SK-N-SH treated with all-trans-retinoic acid at 6 μM for 48 hours (cell line): ENCODE measurements around the gene PHPT1.
"Not testable (repeated sequence)": the region's sequence is repeated elsewhere in the genome, so short reads cannot be mapped to it uniquely, and the experiment has no call there.

ENCODE experiments used
- ATAC-seq: fragments of 200-7000 bp; cut with Tn5 transposase; 3 replicates; pipeline ENCODE4 v1.9.1; 2020; ENCODE audit warnings: mild to moderate bottlenecking, moderate library complexity
- BACH2 ChIP-seq: fragments of 250-450 bp; sonication (Bioruptor Pico); IDR thresholded peaks from 2 replicates; pipeline ENCODE4 v1.9.0; 2021; ENCODE audit warnings: mild to moderate bottlenecking, borderline replicate concordance
- GLIS3 ChIP-seq: fragments of 250-450 bp; sonication (Bioruptor Pico); IDR thresholded peaks from 2 replicates; pipeline ENCODE4 v1.5.0; 2020; ENCODE audit warnings: mild to moderate bottlenecking, moderate library complexity
- ISL1 ChIP-seq: fragments of 250-450 bp; sonication (Bioruptor Pico); IDR thresholded peaks from 2 replicates; pipeline ENCODE4 v2.1.2; 2022; ENCODE audit warnings: mild to moderate bottlenecking, moderate library complexity
- OSR1 ChIP-seq: fragments of 250-450 bp; sonication (Bioruptor Pico); IDR thresholded peaks from 2 replicates; pipeline ENCODE4 v1.8.0; 2022; ENCODE audit warnings: moderate library complexity, mild to moderate bottlenecking, inconsistent platforms
- PPARA ChIP-seq: fragments of 250-450 bp; sonication (Bioruptor Pico); IDR thresholded peaks from 2 replicates; pipeline ENCODE4 v1.5.0; 2020; ENCODE audit warnings: mild to moderate bottlenecking, borderline replicate concordance
- RARB ChIP-seq: fragments of 250-450 bp; sonication (Bioruptor Pico); IDR thresholded peaks from 2 replicates; pipeline ENCODE4 v1.8.0; 2021; ENCODE audit warnings: mild to moderate bottlenecking, moderate library complexity
- SNAI2 ChIP-seq: fragments of 250-450 bp; sonication (Bioruptor Pico); IDR thresholded peaks from 2 replicates; pipeline ENCODE4 v1.5.0; 2020; ENCODE audit warnings: mild to moderate bottlenecking, moderate library complexity
- TCF4 ChIP-seq: fragments of 250-450 bp; sonication (Bioruptor Pico); IDR thresholded peaks from 2 replicates; pipeline ENCODE4 v1.8.0; 2021; ENCODE audit warnings: mild to moderate bottlenecking, moderate library complexity, borderline replicate concordance
- TOX ChIP-seq: fragments of 250-450 bp; sonication (Bioruptor Pico); IDR thresholded peaks from 2 replicates; pipeline ENCODE4 v1.8.0; 2021; ENCODE audit warnings: mild to moderate bottlenecking, moderate library complexity, borderline replicate concordance
- ZC3H10 ChIP-seq: fragments of 250-450 bp; sonication (Bioruptor Pico); IDR thresholded peaks from 2 replicates; pipeline ENCODE4 v1.5.1; 2021; ENCODE audit warnings: mild to moderate bottlenecking, moderate library complexity
- ZFP3 ChIP-seq: fragments of 250-450 bp; sonication (Bioruptor Pico); IDR thresholded peaks from 2 replicates; pipeline ENCODE4 v1.5.0; 2020; ENCODE audit warnings: mild to moderate bottlenecking, moderate library complexity
- ZFP30 ChIP-seq: fragments of 450-650 bp; formaldehyde crosslinking; IDR thresholded peaks from 2 replicates; pipeline ENCODE4 v1.5.0; 2022; ENCODE audit warnings: mild to moderate bottlenecking, moderate library complexity
- ZNF70 ChIP-seq: fragments of 450-650 bp; formaldehyde crosslinking; IDR thresholded peaks from 2 replicates; pipeline ENCODE4 v1.5.0; 2020; ENCODE audit warnings: mild to moderate bottlenecking, moderate library complexity
- ZNF8 ChIP-seq: fragments of 450-650 bp; formaldehyde crosslinking; IDR thresholded peaks from 2 replicates; pipeline ENCODE4 v1.5.0; 2020; ENCODE audit warnings: mild to moderate bottlenecking, moderate library complexity
- TF ChIP-seq, protein P1 (sequence below): fragments of 250-450 bp; sonication (Bioruptor Pico); IDR thresholded peaks from 2 replicates; pipeline ENCODE4 v1.5.1; 2020; ENCODE audit warnings: low read depth, mild to moderate bottlenecking, moderate library complexity
- TF ChIP-seq, protein P2 (sequence below): fragments of 250-450 bp; sonication (Bioruptor Pico); IDR thresholded peaks from 2 replicates; pipeline ENCODE4 v1.8.0; 2021; ENCODE audit warnings: low read depth, mild to moderate bottlenecking, moderate library complexity, borderline replicate concordance
- TF ChIP-seq, protein P3 (sequence below): fragments of 250-450 bp; sonication (Bioruptor Pico); IDR thresholded peaks from 2 replicates; pipeline ENCODE4 v1.8.0; 2020; ENCODE audit warnings: mild to moderate bottlenecking, moderate library complexity, borderline replicate concordance

The PHPT1 gene

DNA sequence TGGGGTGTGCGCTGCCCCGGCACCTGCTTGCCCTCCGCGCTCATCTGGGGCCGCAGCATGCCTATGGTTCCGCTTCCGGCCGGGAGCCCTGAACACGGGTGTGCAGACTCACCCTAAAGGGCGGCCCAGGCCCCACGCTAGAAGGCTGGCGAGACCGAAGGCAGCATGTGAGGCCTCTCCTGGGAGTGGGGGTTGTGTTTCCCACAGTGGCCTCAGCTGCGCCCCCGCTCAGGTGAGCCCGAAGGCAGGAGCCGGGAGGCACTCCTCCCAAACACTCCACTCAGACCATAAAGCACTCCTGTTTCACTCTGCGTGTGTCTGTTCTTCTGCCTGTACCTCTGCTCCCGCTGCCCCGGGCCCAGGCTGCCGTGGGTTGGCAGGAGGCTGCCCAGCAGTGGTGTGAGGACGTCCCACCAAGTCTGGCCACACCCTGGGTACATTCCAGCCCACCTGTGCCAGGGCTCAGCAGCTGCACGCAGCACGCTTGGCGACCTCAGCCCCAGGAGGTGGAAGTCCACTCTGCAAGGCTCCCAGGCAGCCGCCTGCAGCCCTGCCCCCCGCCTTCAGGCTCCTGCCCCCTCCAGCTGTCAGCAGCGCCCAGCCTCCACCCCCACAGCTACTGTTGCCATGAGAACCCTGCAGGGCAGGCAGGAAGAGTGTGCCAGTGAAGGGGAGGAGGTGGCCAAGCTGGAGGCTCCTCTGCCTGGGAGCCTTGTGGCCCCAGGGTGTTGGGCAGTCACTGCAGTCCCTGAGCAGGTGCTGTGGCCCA, 8.1 kb upstream of the PHPT1 start:
- no peak for TF ChIP-seq ZC3H10 (CRISPR knock-in tag)
- TF ChIP-seq ZFP30 (CRISPR knock-in tag), result no peak
- TF ChIP-seq, protein P1, sequence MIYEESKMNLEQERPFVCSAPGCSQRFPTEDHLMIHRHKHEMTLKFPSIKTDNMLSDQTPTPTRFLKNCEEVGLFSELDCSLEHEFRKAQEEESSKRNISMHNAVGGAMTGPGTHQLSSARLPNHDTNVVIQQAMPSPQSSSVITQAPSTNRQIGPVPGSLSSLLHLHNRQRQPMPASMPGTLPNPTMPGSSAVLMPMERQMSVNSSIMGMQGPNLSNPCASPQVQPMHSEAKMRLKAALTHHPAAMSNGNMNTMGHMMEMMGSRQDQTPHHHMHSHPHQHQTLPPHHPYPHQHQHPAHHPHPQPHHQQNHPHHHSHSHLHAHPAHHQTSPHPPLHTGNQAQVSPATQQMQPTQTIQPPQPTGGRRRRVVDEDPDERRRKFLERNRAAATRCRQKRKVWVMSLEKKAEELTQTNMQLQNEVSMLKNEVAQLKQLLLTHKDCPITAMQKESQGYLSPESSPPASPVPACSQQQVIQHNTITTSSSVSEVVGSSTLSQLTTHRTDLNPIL (CRISPR knock-in tag), result no peak
- TF ChIP-seq, protein P2, sequence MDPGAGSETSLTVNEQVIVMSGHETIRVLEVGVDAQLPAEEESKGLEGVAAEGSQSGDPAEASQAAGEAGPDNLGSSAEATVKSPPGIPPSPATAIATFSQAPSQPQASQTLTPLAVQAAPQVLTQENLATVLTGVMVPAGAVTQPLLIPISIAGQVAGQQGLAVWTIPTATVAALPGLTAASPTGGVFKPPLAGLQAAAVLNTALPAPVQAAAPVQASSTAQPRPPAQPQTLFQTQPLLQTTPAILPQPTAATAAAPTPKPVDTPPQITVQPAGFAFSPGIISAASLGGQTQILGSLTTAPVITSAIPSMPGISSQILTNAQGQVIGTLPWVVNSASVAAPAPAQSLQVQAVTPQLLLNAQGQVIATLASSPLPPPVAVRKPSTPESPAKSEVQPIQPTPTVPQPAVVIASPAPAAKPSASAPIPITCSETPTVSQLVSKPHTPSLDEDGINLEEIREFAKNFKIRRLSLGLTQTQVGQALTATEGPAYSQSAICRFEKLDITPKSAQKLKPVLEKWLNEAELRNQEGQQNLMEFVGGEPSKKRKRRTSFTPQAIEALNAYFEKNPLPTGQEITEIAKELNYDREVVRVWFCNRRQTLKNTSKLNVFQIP (CRISPR knock-in tag), result no peak
- no peak for TF ChIP-seq ZFP3 (CRISPR knock-in tag)
- no peak for TF ChIP-seq GLIS3 (CRISPR knock-in tag)
- no peak for TF ChIP-seq RARB (CRISPR knock-in tag)
- no peak for TF ChIP-seq TOX (CRISPR knock-in tag)
- TF ChIP-seq, all 23 proteins: peak for 0
- peak; percentile 66 for ATAC-seq

DNA sequence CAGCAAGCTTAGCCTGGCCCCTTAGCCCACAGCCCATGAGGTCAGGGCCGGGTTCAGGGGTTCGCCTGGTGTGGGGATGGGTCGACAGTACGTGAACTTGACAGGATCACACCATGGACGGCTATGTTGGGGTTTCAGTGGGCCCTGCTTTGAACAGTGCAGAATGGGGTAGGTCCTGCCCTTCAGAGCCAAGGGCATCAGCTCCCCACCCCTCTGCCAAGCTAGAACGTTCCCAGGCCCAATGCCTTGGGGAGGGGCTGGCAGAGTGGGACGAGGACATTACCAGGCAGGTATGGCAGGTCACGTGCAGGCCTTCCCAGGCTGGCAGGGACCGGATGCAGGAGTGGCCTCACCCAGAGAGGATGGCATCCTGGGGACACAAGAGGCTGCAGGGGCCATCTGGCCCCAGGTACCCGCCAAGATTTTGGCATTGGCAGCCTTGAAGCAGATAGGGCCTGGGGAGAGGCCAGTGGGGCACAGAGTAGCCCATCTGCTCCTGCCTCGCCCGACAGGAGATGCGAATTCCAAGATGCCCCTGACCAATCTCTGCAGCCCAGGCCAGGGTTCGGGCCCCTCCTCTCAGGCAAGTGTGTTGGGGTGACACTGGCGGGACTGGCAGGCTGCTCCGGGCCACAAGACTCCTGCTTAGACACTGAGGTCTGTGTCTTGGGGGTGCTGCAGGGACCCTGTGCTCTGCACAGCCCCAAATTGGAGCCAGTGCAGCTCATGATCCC, 7.4 kb upstream of the PHPT1 start:
- peak; percentile 8 for ATAC-seq

DNA sequence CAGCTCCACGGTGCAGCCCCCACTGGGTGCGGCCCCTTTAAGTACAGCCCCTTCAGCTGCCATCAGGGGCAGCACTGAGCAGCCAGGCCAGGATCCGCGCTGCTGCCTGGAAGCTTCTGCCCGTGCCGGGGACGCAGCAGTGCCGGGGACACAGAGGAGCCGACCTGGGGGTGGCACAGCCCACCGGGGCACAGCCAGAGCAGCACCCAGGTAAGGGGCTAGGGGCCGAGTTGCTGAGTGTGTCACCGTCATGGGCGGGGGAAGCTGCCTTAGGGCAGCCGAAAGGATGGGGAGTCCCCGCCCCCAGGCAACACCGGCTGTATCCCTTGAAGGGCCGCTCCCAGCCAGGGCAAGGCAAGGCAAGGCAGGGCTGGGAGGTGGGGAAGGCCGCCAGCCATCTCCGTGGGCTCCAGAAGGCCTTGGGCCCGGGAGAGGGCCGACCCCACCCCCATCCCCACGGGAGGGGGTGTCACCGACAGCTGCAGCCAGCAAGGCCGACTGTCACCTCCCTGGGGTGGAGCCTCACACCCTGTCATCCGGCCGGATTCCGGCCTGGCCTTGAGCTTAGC, 6.7 kb upstream of the PHPT1 start, which contains the start of gene AJM1:
AJM1 (plus strand) TSS at position 99 of the 569 bp plus-strand sequence. CDS start 1,937 bp downstream, outside the sequence.
- peak; percentile 85 for ATAC-seq
- peak; percentile 73 for TF ChIP-seq ZNF70 (CRISPR knock-in tag)

DNA sequence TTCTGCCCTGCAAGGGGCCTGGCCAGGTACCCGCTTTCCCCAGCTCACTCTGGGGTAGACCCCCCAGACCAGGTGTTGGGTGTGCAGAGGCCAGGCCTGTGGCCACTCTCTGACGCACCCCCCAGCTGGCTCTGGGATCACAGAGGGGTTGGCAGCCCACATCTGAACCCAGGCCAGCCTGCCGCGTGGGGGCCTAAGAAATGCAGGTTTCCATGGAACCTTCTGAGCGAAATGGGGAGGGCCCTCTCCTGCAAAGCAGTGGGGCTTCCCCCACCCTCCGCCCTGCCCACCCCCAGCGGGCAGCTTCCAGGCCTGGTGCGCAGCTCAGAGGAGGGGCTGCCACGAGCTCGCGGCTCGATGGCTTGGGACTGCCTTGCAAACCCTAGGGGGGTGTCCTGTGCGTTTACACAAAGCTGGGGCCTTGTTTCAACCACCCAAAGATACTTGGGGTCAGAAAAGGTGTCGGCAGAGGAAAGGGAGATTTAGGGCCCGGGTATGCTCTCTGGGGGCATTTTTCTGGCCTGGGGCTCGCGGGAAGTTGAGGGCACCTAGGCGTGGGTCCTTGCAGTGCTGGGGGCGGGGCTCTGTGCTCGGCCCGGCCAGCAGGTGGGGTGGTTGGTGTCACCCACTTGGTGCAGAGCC, 5.9 kb upstream of the PHPT1 start:
- not testable (repeated sequence) for ATAC-seq

DNA sequence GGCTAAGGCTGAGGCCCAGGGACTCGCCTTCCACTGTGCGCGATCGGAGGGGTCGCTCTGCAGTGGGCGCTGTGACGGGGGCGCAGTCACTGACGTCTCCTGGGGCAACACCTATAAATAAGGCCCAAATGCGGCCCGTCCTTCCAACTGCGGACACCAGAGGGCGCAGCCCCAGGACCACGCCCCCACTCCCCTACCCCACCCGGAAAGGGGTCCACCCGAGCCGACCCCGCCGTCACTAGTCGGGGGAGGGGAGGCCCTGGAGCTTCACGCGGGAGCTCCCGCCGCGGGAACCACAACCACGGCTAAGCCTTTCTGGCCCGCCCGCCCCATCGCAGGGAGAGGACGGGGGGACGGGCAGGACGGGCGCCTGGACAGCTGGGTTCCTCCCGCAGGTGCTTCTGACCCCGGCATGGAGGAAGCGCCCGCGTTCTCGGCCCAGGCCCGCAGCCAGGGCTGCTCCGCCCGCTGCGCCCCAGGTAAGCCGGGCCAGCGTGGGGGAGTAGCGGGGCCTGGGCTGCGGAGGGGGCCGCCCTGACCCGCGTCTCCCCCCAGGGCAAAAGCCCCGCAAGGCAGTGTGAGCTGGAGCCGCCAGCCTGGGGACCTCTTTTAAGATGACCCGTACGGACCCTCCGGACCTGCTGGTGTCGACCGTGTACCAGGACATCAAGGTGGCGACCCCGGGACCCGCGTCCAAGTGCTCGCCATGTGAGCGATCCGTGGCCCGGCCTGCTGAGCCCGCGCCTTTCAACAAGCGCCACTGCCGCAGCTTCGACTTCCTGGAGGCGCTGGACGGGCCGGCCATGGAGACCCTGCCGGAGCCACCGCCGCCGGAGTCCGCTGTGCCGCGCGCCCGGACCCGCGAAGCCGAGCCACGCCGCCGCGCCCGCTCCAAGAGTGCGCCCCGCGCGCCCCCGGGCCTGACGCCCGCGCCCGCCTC, 5.1 kb upstream of the PHPT1 start:
- not testable (repeated sequence) for ATAC-seq

DNA sequence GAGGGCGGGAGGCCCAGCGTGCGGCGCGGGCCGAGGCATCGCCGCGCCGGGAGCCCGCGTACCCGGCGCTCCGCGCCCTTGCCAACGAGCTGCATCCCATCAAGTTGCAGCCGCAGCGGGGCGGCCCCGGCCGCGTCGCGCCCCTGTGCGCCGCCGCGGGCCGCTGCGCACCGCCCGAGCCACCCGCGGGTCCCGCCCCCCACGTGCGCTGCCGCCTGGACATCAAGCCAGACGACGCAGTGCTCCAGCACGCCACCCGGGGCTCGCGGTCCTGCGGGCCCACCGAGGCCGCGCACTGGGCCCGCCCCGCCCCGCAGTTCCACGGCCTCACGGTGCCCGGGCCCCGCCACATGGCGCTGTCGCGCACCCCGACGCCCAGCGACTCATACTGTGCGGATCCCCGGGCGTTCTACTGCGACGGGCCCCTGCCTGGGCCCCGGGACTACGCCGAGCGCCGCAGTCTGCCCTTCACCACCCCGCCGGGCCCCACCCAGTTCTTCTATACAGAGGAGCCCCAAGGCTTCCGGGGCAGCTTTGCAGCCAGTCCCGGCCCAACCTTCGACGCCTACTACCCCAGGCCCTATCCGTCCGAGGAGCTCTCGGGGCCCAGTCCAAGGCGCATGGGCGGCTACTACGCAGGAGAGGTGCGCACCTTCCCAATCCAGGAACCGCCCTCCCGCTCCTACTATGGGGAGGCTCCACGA, 4.3 kb upstream of the PHPT1 start:
- TF ChIP-seq OSR1 (CRISPR knock-in tag) (no peak), PPARA (no peak), BACH2 (CRISPR knock-in tag) (no peak), ISL1 (CRISPR knock-in tag) (no peak), TCF4 (CRISPR knock-in tag) (no peak), SNAI2 (no peak), ZNF70 (CRISPR knock-in tag) (no peak), ZNF8 (CRISPR knock-in tag) (no peak)
- TF ChIP-seq, protein P3, sequence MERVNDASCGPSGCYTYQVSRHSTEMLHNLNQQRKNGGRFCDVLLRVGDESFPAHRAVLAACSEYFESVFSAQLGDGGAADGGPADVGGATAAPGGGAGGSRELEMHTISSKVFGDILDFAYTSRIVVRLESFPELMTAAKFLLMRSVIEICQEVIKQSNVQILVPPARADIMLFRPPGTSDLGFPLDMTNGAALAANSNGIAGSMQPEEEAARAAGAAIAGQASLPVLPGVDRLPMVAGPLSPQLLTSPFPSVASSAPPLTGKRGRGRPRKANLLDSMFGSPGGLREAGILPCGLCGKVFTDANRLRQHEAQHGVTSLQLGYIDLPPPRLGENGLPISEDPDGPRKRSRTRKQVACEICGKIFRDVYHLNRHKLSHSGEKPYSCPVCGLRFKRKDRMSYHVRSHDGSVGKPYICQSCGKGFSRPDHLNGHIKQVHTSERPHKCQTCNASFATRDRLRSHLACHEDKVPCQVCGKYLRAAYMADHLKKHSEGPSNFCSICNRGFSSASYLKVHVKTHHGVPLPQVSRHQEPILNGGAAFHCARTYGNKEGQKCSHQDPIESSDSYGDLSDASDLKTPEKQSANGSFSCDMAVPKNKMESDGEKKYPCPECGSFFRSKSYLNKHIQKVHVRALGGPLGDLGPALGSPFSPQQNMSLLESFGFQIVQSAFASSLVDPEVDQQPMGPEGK, result no peak
- TF ChIP-seq, protein P1 (CRISPR knock-in tag), result no peak
- no peak for ATAC-seq
